DOHH2 (cell line): Measurements from ENCODE around the gene KCNK7.

Experiments
- H3F3A ChIP-seq: fragments of 200-600 bp; sonication (generic), shearing (Covaris generic); 2 replicates; pipeline ENCODE4 v1.6.0; 2016; ENCODE audit warnings: antibody characterized with exemption, mild to moderate bottlenecking; ENCODE audit not compliant: control insufficient read depth, insufficient read depth
- H3K27ac ChIP-seq: fragments of 200-600 bp; sonication (generic); 2 replicates; pipeline ENCODE4 v1.5.1; 2014; ENCODE audit warnings: low read depth, mild to moderate bottlenecking, low read length, moderate library complexity
- H3K27me3 ChIP-seq: fragments of 200-600 bp; sonication (generic); 2 replicates; pipeline ENCODE4 v1.6.1; 2014; ENCODE audit warnings: mild to moderate bottlenecking, low read length, mixed read lengths; ENCODE audit not compliant: control insufficient read depth
- H3K36me3 ChIP-seq: fragments of 200-600 bp; sonication (generic); 2 replicates; pipeline ENCODE4 v1.6.1; 2014; ENCODE audit warnings: mild to moderate bottlenecking, low read length, moderate library complexity, mixed read lengths; ENCODE audit not compliant: control insufficient read depth
- H3K4me1 ChIP-seq: fragments of 200-600 bp; sonication (generic); 2 replicates; pipeline ENCODE4 v1.6.1; 2014; ENCODE audit warnings: mild to moderate bottlenecking, low read length, mixed read lengths; ENCODE audit not compliant: control insufficient read depth
- H3K4me2 ChIP-seq: fragments of 200-600 bp; sonication (generic); 2 replicates; pipeline ENCODE4 v1.6.0; 2014; ENCODE audit warnings: mild to moderate bottlenecking, low read length, moderate library complexity
- H3K4me3 ChIP-seq: fragments of 200-600 bp; sonication (generic); 2 replicates; pipeline ENCODE4 v1.5.1; 2014; ENCODE audit warnings: mild to moderate bottlenecking, low read length, mixed read lengths
- H3K79me2 ChIP-seq: fragments of 200-600 bp; sonication (generic); 2 replicates; pipeline ENCODE4 v1.6.1; 2014; ENCODE audit warnings: mild to moderate bottlenecking, low read length, mixed read lengths; ENCODE audit not compliant: control insufficient read depth
- H3K9me2 ChIP-seq: fragments of 200-600 bp; sonication (generic); replicated peaks from 2 replicates; pipeline ENCODE4 v1.6.1; 2014; ENCODE audit warnings: mild to moderate bottlenecking, low read length, mixed read lengths; ENCODE audit not compliant: control insufficient read depth
- H3K9me3 ChIP-seq: fragments of 200-600 bp; sonication (generic); 2 replicates; pipeline ENCODE4 v1.6.1; 2014; ENCODE audit warnings: antibody characterized with exemption, low read length, mixed read lengths; ENCODE audit not compliant: control insufficient read depth, insufficient read depth
- H4K20me1 ChIP-seq: fragments of 200-600 bp; sonication (generic); 2 replicates; pipeline ENCODE4 v1.6.0; 2014; ENCODE audit warnings: low read depth, mild to moderate bottlenecking, antibody characterized with exemption, low read length, moderate library complexity; ENCODE audit not compliant: control insufficient read depth, insufficient read depth
- EZH2phosphoT487 ChIP-seq: fragments of 200-600 bp; sonication (generic); IDR thresholded peaks from 2 replicates; pipeline ENCODE4 v1.6.1; 2017; ENCODE audit warnings: borderline replicate concordance, mild to moderate bottlenecking, antibody characterized with exemption, low read length, moderate library complexity, mixed read lengths
- TF ChIP-seq, protein P1 (sequence below): fragments of 200-600 bp; sonication (generic); IDR thresholded peaks from one replicate; pipeline ENCODE4 v1.5.1; 2014; ENCODE audit warnings: antibody characterized with exemption, mild to moderate bottlenecking, low read depth, low read length; ENCODE audit not compliant: poor library complexity, severe bottlenecking

The KCNK7 gene

DNA sequence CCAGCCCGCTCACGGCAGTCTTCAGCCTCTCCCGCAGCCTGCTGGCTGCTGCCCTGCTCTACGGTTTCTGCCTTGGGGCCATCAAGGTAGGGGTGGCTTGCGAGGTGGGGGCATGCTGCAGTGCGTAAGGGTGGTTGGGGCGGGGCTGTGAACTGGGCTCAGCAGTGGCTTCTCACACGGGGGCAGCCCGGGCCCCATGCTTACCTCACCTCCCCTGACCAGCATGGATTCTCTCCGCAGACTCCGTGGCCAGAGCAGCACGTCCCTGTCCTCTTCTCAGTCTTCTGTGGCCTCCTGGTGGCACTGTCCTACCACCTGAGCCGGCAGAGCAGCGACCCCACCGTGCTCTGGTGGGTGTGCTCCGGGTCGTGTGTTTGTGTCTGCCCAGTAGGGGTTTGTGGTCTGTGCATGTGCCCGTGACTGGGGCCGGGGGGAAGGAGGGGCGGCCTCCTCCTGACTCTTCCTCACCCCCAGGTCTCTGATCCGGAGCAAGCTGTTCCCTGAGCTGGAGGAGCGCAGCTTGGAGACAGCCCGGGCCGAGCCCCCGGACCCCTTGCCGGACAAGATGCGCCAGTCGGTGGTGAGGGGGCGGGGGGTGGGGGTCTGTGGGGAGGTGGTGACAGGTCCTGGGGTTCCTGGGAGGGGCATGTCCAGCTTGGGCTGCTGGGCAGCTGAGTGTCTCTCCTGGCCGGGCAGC is 29.5 kb upstream of the KCNK7 start:
- Histone ChIP-seq H3K9me2 (no peaks in the 10 kb centered on the region), H3K9me3 (no peaks in the 10 kb centered on the region), H3K79me2 (no peaks in the 10 kb centered on the region), H3K4me1 (no peaks in the 10 kb centered on the region), H3K4me2 (no peak overlapping the region), H3K27me3 (no peaks in the 10 kb centered on the region), H3K4me3 (no peak overlapping the region), H4K20me1 (no peaks in the 10 kb centered on the region), H3K36me3 (peaks cover 90% of the 10 kb centered on the region), H3K27ac (no peak overlapping the region), H3F3A (no peaks in the 10 kb centered on the region)
- no peak for TF ChIP-seq EZH2phosphoT487
- TF ChIP-seq, protein P1, sequence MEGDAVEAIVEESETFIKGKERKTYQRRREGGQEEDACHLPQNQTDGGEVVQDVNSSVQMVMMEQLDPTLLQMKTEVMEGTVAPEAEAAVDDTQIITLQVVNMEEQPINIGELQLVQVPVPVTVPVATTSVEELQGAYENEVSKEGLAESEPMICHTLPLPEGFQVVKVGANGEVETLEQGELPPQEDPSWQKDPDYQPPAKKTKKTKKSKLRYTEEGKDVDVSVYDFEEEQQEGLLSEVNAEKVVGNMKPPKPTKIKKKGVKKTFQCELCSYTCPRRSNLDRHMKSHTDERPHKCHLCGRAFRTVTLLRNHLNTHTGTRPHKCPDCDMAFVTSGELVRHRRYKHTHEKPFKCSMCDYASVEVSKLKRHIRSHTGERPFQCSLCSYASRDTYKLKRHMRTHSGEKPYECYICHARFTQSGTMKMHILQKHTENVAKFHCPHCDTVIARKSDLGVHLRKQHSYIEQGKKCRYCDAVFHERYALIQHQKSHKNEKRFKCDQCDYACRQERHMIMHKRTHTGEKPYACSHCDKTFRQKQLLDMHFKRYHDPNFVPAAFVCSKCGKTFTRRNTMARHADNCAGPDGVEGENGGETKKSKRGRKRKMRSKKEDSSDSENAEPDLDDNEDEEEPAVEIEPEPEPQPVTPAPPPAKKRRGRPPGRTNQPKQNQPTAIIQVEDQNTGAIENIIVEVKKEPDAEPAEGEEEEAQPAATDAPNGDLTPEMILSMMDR, result no peak

- H4K20me1 ChIP-seq, result no peaks in the 10 kb centered on the region
- H3K4me1 ChIP-seq, result no peaks in the 10 kb centered on the region; the same call in 1 of the 2 replicates
- no peaks in the 10 kb centered on the region for H3K27me3 ChIP-seq
- TF ChIP-seq, protein P1, result no peak
- no peak for TF ChIP-seq EZH2phosphoT487
- no peaks in the 10 kb centered on the region for H3K9me3 ChIP-seq
- H3K36me3 ChIP-seq, result peaks cover 90% of the 10 kb centered on the region
- H3K9me2 ChIP-seq, result no peaks in the 10 kb centered on the region
- no peak overlapping the region for H3K27ac ChIP-seq
- no peak overlapping the region for H3K4me3 ChIP-seq
- H3F3A ChIP-seq, result no peaks in the 10 kb centered on the region
- H3K4me2 ChIP-seq, result no peak overlapping the region
- H3K79me2 ChIP-seq, result peaks cover 5% of the 10 kb centered on the region
Observed at GRCh38 chr11:65623852-65624616, 28.4 kb upstream of the KCNK7 start.

DNA sequence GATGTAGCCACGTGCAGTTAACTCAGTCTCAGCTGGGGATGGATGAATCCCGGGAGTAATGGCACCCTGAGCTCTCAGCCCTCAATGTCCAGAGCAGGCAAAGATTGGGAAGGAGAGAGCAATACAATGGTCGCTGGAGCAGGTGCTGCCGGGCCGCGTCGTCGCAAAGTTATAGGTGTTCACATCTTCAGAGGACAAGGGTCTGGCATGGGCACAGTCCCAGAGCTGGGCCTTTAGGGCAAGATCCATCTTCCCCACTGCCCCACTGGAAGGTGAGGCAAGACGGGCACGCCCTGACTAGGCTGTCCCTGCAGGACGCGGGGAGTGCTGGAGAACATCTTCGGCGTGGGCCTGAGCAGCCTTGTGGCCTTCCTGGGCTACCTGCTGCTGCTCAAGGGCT is 27.6 kb upstream of the KCNK7 start:
- Histone ChIP-seq H3K4me2 (no peak overlapping the region), H3K4me1 (peaks cover 7% of the 10 kb centered on the region; the same call in 1 of the 2 replicates), H3K36me3 (peaks cover 93% of the 10 kb centered on the region), H3F3A (no peaks in the 10 kb centered on the region), H3K27ac (no peak overlapping the region), H3K9me3 (no peaks in the 10 kb centered on the region), H3K79me2 (peaks cover 13% of the 10 kb centered on the region), H3K9me2 (no peaks in the 10 kb centered on the region), H3K4me3 (no peak overlapping the region), H3K27me3 (no peaks in the 10 kb centered on the region), H4K20me1 (no peaks in the 10 kb centered on the region)
- no peak for TF ChIP-seq EZH2phosphoT487
- TF ChIP-seq, protein P1, result no peak
